ENCODE data around the gene CFAP251.

Gene CFAP251

GRCh38 chr12:122006186-122006926 is 88.0 kb downstream of the CFAP251 start:
- no peak for DNase-seq

DNA sequence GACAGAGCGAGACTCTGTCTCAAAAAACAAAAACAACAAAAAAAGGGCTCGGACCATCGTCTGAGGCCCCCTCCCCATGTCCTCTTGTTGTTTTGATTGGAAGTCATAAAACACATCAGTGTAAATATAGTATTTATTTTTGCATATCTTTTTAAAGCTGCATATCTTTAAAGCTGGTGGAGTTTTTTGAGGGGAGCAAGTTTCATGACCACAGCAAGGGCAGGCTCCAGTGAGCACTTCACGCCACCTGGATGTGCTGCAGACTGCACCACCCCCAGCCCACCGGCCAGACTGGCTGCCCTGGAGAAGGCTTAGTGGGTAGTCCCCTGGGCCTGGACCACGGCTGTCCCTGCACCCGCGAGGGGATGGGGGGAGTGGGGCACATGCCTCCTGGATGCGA is 91.3 kb downstream of the CFAP251 start:
- no peak for DNase-seq

DNA sequence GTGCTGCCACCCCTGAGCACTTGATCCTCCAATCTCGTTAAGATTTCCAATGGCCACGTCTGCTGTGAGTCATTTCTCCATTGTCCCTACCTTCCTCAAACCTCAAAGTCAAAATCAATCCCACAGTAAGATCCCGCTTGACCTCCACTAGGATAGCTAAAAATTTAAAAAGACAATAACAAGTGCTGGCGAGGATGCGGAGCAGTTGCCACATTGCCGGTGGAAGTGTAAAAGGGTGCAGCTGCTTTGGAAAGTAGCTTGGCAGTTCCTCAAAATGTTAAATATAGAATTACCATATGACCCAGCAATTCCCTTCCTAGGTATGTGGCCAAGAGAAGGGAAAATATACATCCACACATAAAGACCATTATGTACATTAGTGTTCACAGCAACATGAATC is 93.8 kb downstream of the CFAP251 start:
- no peak for DNase-seq

DNA sequence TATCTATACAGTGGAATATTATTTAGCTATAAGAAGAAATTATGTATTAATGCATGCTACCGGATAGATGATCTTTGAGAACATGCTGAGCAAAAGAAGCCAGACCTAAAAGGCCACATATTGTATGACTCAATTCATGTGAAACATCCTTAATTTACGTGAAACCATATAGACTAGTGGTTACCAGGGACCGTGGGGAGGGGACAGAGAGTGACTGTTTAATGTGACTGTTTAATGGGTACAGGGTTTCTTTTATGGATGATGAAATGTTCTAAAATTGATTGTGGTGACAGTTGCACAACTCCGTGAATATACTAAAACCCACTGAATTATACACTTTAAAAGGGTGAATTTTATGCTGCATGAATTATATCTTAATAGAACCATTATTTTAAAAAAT is 94.7 kb downstream of the CFAP251 start:
- DNase-seq = no peak

DNA sequence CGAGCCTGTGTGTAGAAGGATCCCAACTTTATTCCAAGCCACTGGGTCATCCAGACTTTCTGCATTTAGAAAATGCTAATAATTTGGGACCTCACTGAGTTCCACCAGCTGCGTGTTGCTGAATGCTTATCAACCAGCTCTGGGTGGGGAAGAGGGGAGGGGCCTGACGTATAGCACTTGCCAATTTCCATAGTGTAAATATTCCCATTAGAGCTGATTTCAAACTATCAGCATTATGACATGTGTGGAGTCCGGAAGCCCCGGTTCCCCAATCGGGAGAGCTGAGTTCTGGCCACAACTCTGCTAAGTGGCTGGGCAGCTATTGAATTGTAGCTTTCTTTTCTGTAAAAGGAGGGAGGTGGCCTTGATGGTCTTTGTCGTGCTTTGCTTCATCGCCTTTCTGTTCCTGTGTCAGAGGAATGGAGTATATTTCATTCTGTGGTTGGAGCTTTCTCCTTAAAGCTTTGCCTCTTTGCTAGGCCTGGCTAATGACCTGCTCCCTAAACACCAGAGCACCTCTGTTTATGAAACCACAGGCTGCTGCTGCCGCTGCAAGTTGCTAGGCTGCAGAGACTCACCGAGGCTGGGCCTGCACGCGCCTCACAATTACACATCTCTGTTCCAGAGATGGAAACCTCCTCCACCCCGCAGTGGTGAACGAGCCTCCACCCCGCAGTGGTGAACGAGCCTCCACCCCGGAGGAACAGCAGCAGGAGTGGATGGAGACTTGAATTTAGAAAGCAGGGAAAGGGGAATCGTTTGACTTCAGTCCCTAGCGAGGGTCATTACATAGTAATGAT is 95.6 kb downstream of the CFAP251 start:
- no peak for DNase-seq

- DNase-seq = no peak
Observed at GRCh38 chr12:122014781-122015180, 96.4 kb downstream of the CFAP251 start.

- no peak for DNase-seq
Observed at GRCh38 chr12:122018457-122018856, 100.1 kb downstream of the CFAP251 start.

- no peak for DNase-seq
Observed at GRCh38 chr12:122018937-122019336, 100.5 kb downstream of the CFAP251 start.

- DNase-seq = no peak
Observed at GRCh38 chr12:122020795-122021192, 102.4 kb downstream of the CFAP251 start.

GRCh38 chr12:122021193-122021821 is 102.9 kb downstream of the CFAP251 start:
- DNase-seq = no peak

- no peak for DNase-seq
Observed at GRCh38 chr12:122021822-122022392, 103.5 kb downstream of the CFAP251 start, which contains the start of gene BCL7A. Gene BCL7A, plus strand, starts transcription at chr12:122021884. Its CDS starts 208 bp downstream, at chr12:122022092.

- DNase-seq = no peak
Observed at GRCh38 chr12:122022393-122023338, 104.3 kb downstream of the CFAP251 start.

DNA sequence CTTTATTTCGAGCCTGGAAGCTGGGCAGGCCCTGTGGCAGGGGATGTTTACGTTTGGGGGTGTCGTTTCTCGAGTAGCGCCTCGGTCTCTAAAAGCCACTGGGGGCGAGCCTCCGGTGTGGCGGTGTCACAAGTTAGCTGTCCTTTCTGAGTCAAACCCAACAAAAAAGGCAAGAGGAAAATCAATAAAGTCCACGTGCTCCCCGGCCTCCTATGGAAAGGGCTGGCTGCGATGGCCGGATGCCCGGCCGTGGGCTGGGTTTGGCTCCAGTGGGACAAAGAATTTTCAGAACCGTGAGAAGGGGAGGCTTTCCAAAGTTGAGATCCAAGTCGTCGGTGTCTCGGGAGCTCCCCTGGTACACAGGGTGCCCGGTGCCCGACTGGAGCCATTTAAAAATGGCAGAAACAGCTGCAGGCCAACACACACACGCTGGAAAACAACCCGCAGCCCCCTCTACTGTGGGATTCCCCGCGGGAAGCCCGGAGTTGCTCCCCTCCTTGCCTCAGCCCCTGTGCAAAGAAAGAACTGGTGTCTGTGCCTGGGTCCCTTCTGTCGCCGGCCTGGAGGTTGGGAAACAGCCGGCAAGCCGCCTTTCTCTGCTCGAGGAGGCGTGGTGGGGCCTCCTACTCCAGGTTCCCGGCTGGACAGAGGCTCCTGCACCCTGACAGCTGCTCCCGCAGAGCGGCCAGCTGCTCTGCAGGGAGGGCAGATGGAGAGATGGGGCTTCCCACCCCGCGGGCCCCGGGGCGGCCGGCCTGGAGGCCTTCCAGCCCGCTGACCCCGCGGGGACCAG is 105.1 kb downstream of the CFAP251 start:
- no peak for DNase-seq

GRCh38 chr12:122024132-122024785 is 105.9 kb downstream of the CFAP251 start:
- DNase-seq = no peak

GRCh38 chr12:122026706-122027333 is 108.4 kb downstream of the CFAP251 start:
- DNase-seq = no peak

- no peak for DNase-seq
Observed at GRCh38 chr12:122028165-122028904, 109.9 kb downstream of the CFAP251 start.

DNA sequence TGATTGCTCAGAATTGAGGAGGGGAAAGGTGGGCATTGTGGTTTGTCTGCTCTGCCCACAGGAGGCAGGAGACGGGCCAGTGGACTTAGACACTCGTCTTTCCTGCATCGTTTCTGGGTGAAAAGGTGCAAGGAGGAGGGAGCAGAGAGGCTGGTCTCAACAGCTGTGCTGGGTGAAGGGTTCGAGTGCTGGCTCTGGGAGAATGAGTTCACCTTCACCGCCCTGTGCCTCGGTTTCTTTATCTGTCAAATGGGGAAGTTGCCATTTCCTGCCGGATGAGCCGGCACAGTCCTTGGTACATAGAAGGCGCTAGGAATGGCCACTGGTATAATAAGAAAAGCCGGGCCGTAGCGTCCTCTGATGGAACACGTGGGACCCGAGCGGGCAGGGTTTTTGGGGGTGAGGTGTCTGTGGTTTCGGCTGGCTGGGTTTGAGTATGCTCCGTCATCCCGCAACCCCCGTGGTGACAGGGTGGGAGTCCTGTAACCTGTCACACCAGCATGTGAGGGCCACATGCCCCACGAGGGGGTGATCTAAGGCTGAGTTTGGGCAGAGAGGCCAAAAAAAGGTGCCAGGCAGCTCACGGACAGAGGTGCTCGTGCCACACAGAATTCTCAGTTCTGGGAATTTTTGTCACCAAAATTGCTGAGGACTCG is 110.6 kb downstream of the CFAP251 start:
- DNase-seq = no peak

DNA sequence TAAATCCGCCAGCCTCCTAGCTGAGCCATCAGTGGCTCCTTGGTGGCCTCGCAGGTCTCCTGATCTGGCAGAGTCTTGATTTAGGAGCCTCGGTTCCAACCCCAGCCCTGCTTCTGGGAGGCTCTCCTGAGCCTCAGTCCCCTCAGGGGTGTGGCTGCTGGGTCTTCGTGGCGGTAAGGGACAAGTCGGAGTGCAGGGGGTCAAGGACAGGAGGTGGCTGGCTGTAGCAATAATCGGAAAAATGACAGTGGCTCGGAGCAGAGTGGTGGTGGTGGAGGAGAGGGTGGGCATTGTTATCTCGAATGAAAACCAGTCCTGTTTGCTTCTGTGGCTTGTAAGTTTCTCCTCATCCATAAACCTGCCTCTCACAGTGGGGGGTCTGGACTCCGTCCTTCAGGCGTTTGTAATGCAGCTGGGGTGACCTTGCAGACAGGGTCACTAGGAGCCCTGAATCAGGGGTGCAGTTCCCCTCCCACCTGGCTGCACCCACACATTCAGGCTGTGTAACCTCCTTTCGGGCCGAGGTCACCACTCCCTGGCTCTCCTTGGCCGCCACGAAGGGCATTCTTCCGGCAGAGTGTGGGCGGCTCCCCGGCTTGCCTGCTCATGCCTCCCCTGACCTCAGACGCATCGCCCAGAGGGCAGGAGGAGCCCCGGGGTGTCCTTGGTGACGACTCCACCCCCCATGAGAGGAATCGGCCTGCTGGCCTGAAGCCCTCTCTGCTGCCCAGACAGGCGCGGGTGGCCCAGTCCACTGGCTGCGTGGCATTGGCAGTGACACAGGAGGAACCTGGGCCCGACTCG is 111.4 kb downstream of the CFAP251 start:
- DNase-seq = no peak
